GM12878 (cell line): ENCODE measurements around the gene GNAO1. TPM values are rescaled to one million over a fixed set of nuclear protein-coding genes. Genes with fewer than 3 reads are reported as not detected.

ENCODE experiments used
- ATAC-seq: fragments of 200-7000 bp; cut with Tn5 transposase; 3 replicates; pipeline ENCODE4 v1.9.1; 2020; ENCODE audit warnings: mild to moderate bottlenecking, moderate library complexity
- BruUV-seq: library from RNA; stranded (reverse); fragments of 400-500 nt; replicated peaks from 2 replicates; lab custom pipeline; 2021; lab: Mats Ljungman, UMichigan
- CTCF ChIA-PET: fragments of 300-600 bp; sonication (Branson Sonifier 250); formaldehyde crosslinking; extraction: SDS; loops from one replicate; lab custom pipeline; 2021; ENCODE audit warnings: inconsistent platforms; lab: Yijun Ruan, JAX
- POLR2A ChIA-PET: fragments of 350-600 bp; formaldehyde crosslinking; extraction: SDS; loops from one replicate; lab custom pipeline; 2021; ENCODE audit warnings: inconsistent platforms; lab: Charles Lee
- RAD21 ChIA-PET: fragments of 300-600 bp; sonication (Branson Sonifier 250); formaldehyde crosslinking; loops from one replicate; lab custom pipeline; 2023; ENCODE audit warnings: antibody characterized with exemption; ENCODE audit not compliant: unreplicated experiment; lab: Charles Lee
- SMC1A ChIA-PET: fragments of 300-600 bp; sonication (Branson Sonifier 250); formaldehyde crosslinking; loops from one replicate; lab custom pipeline; 2023; ENCODE audit not compliant: unreplicated experiment, uncharacterized antibody; lab: Charles Lee
- DNase-seq: peaks from one replicate; pipeline ENCODE4 v3.0.0-alpha.2; 2011; ENCODE audit warnings: low read depth, low spot score
- FAIRE-seq: peaks from 3 replicates; lab custom pipeline; 2011; peaks lifted over from hg19 to GRCh38; lab: Jason Lieb, UNC
- H2AFZ ChIP-seq: 2 replicates; pipeline ENCODE4 v1.6.0; 2011; ENCODE audit warnings: low read depth, low read length, control low read depth; ENCODE audit not compliant: control insufficient read depth
- H3K27ac ChIP-seq: 2 replicates; pipeline ENCODE4 v1.5.1; 2011; ENCODE audit warnings: control low read depth; ENCODE audit not compliant: control insufficient read depth, insufficient read depth
- H3K27me3 ChIP-seq, 2 experiments: replicated peaks in 1 of 2; 2 replicates each; pipeline versions ENCODE4 v1.6.0 to v1.6.1; 2011; ENCODE audit warnings: low read length in 1 of 2; ENCODE audit not compliant: control insufficient read depth in 2 of 2, insufficient read depth in 2 of 2
- H3K36me3 ChIP-seq, 2 experiments: 2 replicates each; pipeline ENCODE4 v1.5.1; 2011; ENCODE audit warnings: low read length in 1 of 2; ENCODE audit not compliant: control insufficient read depth in 2 of 2, insufficient read depth in 2 of 2
- H3K4me1 ChIP-seq: 2 replicates; pipeline ENCODE4 v1.6.1; 2011; ENCODE audit warnings: mild to moderate bottlenecking, low read length, moderate library complexity, mixed read lengths; ENCODE audit not compliant: control insufficient read depth, insufficient read depth
- H3K4me2 ChIP-seq: 2 replicates; pipeline ENCODE4 v1.6.0; 2011; ENCODE audit warnings: control low read depth; ENCODE audit not compliant: control insufficient read depth, insufficient read depth
- H3K4me3 ChIP-seq: fragments of 200-600 bp; sonication (generic); 2 replicates; pipeline ENCODE4 v1.5.1; 2016
- H3K79me2 ChIP-seq: 2 replicates; pipeline ENCODE4 v1.6.0; 2011; ENCODE audit warnings: low read length; ENCODE audit not compliant: control insufficient read depth, insufficient read depth
- H3K9ac ChIP-seq: 2 replicates; pipeline ENCODE4 v1.8.0; 2011; ENCODE audit warnings: low read length, control low read depth, mixed read lengths; ENCODE audit not compliant: control insufficient read depth, insufficient read depth
- H3K9me3 ChIP-seq: replicated peaks from 3 replicates; pipeline ENCODE4 v1.5.1; 2011; ENCODE audit warnings: mild to moderate bottlenecking, low read length; ENCODE audit not compliant: control insufficient read depth, insufficient read depth
- H4K20me1 ChIP-seq: 2 replicates; pipeline ENCODE4 v1.6.0; 2011; ENCODE audit not compliant: control insufficient read depth, insufficient read depth
- DPF2 ChIP-seq: fragments of 450-650 bp; IDR thresholded peaks from 2 replicates; pipeline ENCODE4 v1.6.1; 2017; ENCODE audit warnings: mild to moderate bottlenecking
- FOXK2 ChIP-seq: fragments of 450-650 bp; IDR thresholded peaks from 2 replicates; pipeline ENCODE4 v1.6.1; 2017; ENCODE audit warnings: mild to moderate bottlenecking, moderate library complexity
- IRF3 ChIP-seq: fragments of 450-650 bp; IDR thresholded peaks from 2 replicates; pipeline ENCODE4 v1.6.1; 2014; ENCODE audit warnings: mild to moderate bottlenecking
- PAX8 ChIP-seq: fragments of 450-650 bp; IDR thresholded peaks from 2 replicates; pipeline ENCODE4 v1.6.1; 2017; ENCODE audit warnings: mild to moderate bottlenecking, moderate library complexity
- PRDM15 ChIP-seq: fragments of 450-650 bp; formaldehyde crosslinking; IDR thresholded peaks from 2 replicates; pipeline ENCODE4 v1.4.0; 2020; ENCODE audit warnings: mild to moderate bottlenecking, moderate library complexity
- WGBS: methylation state at CpG from one replicate; pipeline ENCODE4 v1.1.6; 2016; ENCODE audit warnings: low lambda C conversion rate; ENCODE audit not compliant: insufficient replicate concordance, insufficient coverage; ENCODE audit errors: missing lambda C conversion rate; 5-methylcytosine and 5-hydroxymethylcytosine counted together
- in situ Hi-C: fragments of 300-500 bp; cut with MboI; formaldehyde crosslinking; loops from 9 replicates; pipeline ENCODE4 v1.14.3; 2018; ENCODE audit warnings: mixed read lengths
- intact Hi-C: fragments of 100-400 bp; cut with micrococcal nuclease; formaldehyde crosslinking; loops from one replicate; pipeline ENCODE4 v1.14.2; 2022; ENCODE audit not compliant: unreplicated experiment
- polyA plus RNA-seq, 11 experiments: library from polyadenylated mRNA; depleted of rRNA in 4 of 11; unstranded in 6 of 11; stranded (reverse) in 5 of 11; fragments of >200 nt; fragmentation: Nextera tagmentation in 4 of 11; fragmentation: Illumina TruSeq in 1 of 11; extraction: Ambion mirVana in 4 of 11; extraction: Trizol in 1 of 11; gene quantifications; 1 replicate in 1 of 11; 2 replicates in 10 of 11; pipeline versions ENCODE4 v1.2.1 to v1.2.3, GENCODE V29; 2011 to 2016; ENCODE audit warnings: inconsistent platforms in 2 of 11, missing spikeins in 2 of 11, low read depth in 1 of 11
- total RNA-seq, 4 experiments: library from RNA; depleted of rRNA in 3 of 4; stranded (reverse); fragments of >200 nt in 3 of 4; fragmentation: Illumina TruSeq in 1 of 4; extraction: Trizol in 1 of 4; gene quantifications; 2 replicates each; pipeline versions ENCODE4 v1.2.1 to v1.2.3, GENCODE V29; 2013 to 2021

The GNAO1 gene
- total and polyA plus RNA-seq, 10 of the 15 experiments (the other 5 are each of a cell fraction or from before 2014, with no cell fraction given): 0.05 to 0.28 (median 0.14) TPM; not detected in 6

GRCh38 chr16:56143666-56144065 is 47.6 kb upstream of the GNAO1 start:
- H3K79me2 ChIP-seq: no peaks in the 10 kb centered on the region
- H3K9me3 ChIP-seq: no peaks in the 10 kb centered on the region
- intact Hi-C loops (no loop called here), in situ Hi-C loops (no loop called here)
- ATAC-seq (no peak), DNase-seq (no peak), FAIRE-seq (no peak)
- ChIA-PET CTCF (interaction anchor here (1.2 kb wide), 1 partner anchor 19 kb away, joined by 3 read pairs; no protein-coding TSS in a partner anchor), POLR2A (no interaction called here), RAD21 (no interaction called here), SMC1A (interaction anchor here (0.7 kb wide), 1 partner anchor 20 kb away, joined by 3 read pairs; no protein-coding TSS in a partner anchor)
- no peak for TF ChIP-seq DPF2
- no peak for TF ChIP-seq PAX8
- no peak for TF ChIP-seq FOXK2
- TF ChIP-seq IRF3: no peak
- TF ChIP-seq PRDM15 (CRISPR knock-in tag): no peak
- H2AFZ ChIP-seq: no peak overlapping the region
- no peaks in the 10 kb centered on the region for H3K4me1 ChIP-seq
- H3K27ac ChIP-seq: no peak overlapping the region
- BruUV-seq: no TSS peak
- no peak overlapping the region for H3K4me3 ChIP-seq
- H3K27me3 ChIP-seq: no peaks in the 10 kb centered on the region
- no peaks in the 10 kb centered on the region for H3K36me3 ChIP-seq
- H3K9ac ChIP-seq: no peak overlapping the region
- no peak overlapping the region for H3K4me2 ChIP-seq
- 0% methylated on average over 1 of the region's 1 CpG for WGBS
- H4K20me1 ChIP-seq: no peaks in the 10 kb centered on the region
